HG02970 (cell line): ENCODE measurements around the gene TPRA1.

Experiments
- ATAC-seq: cut with Tn5 transposase; IDR thresholded peaks from one replicate; pipeline ENCODE4 v1.9.1; 2021; ENCODE audit warnings: mild to moderate bottlenecking, moderate library complexity, moderate number of reproducible peaks; ENCODE audit not compliant: unreplicated experiment, low FRiP score

Gene TPRA1

DNA sequence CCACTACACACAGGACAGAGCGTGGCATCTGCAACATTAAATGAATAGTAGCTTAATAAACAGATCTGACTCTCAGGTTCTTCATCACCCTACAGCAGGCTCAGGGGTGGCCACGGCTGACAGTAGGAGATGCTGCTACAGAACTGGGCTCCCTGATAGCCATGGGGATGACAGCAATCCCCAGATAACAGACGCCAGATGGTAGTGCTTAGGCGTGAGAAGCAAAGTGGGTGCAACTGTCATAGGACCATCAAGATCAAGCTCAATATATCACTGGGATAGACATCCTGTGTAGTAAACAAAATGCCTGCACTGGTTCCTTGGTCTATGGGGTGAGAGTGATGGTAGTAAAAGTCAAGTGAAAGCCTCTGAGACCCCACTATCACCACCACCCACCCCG lies 2.6 kb upstream of the TPRA1 start:
- no peak for ATAC-seq

DNA sequence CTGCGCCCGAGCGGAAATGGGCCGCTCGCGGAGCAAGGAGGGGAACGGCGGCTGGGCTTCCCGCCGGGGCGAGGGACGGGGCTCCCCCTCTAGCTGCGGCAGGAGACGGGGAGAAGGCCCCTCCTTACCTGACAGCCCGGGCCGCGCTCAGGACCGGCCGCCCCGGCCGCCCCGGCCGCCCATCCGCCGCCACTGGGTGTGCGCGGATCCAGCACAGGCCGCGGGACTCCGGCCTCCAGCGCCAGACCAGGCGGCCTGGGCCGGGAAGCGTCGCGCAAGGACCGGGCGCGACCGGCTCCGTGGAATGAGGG lies 296 bp downstream of the TPRA1 start:
- ATAC-seq, result peak; percentile 42

DNA sequence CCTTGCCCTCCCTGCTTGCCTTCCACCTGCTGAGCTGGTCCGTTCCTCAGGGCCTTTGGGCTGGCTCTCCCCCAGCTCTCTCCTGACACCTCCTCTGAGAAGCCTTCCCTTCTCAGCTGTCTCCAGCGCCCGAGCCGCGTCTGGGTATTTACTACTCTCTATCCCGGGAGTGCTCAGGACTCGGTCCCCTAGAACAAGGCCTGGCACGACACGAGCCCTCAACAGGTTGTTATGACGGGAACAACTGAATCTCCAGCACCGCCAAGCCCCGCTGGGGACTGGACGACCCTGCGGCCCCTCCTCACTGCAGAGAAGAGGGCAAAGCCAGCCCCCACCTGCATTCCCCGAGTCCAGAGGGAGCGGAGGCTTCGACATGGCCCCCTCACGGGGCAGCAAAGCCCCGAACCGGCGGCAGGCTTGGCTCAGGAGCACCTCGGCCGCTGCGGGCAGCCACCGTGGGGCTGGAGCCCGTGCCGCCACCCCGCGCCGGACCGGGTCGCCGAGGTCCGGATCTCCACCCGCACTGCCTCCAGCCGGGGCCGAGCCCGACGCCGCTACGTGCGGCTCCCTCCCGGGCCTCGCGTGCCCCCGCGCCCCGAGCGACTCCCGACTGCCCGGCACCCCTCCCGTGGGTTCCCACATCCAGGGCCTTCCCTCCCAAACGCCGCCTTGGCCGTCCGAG lies 792 bp downstream of the TPRA1 start:
- peak; percentile 12 for ATAC-seq

DNA sequence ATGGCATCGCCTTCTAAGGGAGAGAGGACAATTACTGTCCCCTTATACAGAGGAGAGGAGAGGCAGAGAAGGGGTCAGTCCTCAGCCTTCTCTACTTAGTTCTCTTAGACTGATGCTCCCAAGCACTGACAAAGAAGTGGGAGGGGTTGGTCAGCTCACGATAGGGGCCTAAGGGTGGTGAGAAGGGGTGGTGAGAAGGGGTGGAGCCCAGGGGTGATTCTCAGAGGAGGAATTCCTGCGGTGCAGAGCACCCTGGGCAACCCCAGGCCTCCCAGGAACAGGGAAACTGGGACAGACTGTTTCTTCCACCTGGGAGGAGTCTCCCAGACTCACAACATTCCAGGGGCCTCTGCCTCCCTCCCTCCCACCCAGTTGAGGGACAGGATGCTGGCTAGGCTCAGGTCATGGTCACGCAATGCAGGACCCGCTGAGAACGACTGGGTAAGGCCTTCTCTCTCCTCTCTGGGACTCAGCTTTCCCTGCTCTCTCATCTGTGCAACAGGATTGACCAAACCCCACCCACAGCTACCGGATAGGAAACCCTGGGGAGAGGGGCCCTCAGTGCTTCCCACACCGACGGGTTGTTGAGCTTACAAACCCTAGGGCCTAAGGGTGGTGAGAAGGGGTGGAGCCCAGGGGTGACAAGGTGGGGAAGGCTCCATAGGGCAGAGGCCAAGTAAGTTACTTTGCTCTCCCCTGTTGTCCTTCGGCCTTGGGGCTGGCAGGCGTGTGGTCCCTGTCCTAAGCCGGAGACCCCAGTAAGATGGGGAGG lies 1.5 kb downstream of the TPRA1 start:
- ATAC-seq, result no peak

DNA sequence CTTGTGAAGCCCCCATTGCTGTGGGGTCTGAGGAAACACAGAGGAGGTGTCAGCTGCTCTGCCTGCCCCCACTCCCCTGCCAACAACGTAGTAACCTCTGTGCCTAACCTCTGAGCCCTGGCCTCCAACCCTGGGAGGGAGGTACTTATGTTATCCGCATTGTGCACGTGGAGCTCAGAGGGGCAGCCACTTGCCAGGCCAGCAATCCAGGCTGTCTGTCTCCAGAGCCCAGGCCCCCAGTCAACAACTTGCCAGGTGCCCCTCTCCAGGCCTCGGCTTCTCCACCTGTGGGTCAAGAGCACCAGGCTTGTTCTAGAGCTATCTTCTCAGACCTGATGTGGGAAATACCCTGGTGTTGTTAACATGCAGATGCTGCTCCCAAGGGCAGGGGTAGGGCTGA lies 2.7 kb downstream of the TPRA1 start:
- ATAC-seq, result no peak

DNA sequence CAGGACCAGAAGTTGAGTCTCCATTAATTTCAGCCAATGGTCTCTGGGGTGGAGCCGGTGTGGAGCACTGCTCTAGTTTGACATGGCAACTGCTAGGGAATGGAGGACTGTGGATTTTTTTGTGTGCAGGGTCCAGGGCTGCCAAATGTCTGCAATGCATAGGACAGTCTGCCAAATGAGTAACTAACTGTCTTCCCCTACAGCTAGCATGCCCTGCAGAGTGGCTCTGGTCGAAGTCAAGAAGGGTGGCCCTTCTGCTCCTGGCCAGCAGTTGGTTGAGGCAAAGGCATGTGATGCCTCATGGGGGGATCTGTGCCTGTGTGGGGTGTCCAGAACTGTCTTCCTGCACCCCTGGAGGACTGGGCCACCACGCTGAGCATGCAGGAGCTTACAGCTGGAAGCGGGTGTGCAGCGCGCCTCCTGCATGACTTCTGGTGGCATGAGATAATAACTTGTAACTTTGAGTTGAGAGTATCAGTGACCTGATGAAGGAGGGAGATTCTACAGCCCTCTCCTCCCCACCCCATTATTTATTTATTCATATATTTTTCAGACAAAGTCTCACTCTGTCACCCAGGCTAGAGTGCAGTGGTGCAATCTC lies 4.6 kb downstream of the TPRA1 start:
- ATAC-seq, result no peak

DNA sequence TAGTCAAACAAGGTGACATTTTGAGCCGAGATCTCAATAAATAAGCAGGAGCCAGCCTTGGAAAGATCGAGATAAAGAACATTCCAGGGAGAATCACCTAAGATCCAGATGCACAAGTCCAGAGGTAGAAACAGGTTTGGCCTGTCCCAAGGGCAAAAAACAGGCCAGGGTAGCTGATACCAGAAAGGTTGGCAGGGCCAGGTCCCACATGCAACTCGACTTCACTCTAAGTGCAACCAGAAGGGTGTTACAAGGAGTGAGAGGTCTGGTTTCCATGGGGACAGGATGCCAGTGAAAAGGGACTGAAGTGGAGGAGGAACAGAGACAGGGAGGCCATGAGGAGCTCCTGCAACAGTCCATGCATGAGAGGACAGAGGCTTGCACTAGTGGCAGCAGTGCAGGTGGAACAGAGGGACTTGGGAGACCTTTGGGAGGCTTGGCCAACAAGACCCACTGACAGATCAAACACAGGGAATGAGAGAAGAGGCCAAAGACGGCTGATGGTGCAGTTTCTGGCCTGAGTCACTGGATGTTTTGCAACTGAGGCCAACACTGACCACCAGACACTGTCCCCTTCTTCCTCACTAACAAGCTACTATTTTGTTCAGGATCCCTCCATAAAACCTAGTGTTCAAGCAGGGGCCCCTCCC lies 5.2 kb downstream of the TPRA1 start:
- ATAC-seq, result no peak

DNA sequence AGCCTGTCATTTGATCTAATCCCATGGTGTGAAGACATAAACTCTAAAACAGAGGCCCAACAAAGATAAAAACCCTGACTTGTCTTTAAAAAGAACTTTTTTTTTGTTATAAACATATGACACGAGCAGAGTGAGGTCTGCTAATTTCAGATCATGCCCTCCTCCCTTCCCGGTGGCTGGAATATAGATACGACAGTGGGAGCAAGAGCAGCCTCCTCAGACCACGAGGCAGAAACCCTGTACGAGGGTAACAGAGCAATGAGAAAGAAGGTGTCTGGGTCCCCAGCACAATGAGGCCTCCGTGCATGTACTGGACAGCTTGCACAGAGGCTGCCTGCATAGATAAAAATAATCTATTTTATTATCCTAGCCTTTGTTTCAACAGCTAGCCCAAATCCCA lies 5.8 kb downstream of the TPRA1 start:
- ATAC-seq, result no peak

DNA sequence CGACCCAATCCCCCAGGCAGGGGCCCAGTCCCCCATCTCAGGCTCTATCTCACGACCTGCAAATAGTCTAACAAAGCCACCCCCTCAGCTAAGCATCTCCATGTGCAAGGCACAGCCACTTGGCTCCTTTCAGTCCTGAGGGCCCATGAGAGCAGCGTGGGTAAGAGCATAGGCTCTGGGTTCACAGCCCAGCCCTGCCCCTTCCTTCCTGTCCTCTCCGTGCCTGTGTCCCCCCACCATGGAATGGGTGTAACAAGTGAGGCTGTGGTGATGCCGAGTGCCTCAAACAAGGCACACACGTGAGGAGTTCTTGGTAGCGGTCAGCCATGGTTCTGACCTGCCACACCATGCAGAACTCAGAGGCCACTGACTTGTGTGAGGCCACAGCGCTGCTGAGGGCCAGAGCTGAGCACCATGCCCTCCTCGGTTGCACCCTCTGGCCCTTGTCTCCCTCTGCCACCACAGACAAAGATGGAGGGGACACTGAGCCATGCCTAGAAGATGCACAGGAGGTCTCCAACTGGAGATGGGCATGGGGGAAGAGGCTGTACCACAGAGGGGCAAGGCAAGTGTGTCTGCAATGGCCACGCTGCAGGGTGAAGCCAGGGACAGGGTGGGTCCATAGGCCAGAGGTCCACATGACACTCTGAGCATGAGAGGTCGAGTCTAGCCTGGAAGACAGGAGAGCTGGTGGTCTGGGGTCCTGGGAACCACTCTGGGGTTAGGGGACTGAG lies 10.0 kb downstream of the TPRA1 start:
- ATAC-seq, result no peak

DNA sequence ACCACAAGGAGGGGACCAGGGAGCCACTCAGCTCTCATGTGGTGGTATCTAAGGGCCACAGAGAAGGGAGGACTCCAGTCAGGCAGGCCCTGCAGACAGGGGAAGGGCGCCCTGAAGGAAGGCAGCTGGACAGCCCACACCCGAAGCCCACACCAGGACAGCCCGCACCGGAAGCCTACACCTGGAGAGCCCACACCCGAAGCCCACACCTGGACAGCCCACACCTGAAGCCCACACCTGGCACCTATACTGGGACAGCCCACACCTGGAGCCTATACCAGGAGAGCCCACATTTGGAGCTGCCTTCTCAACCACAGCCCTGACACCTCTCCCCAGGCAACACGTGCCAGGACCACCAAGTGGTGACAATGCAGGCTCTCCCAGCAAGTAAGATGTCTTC lies 11.7 kb downstream of the TPRA1 start:
- no peak for ATAC-seq

DNA sequence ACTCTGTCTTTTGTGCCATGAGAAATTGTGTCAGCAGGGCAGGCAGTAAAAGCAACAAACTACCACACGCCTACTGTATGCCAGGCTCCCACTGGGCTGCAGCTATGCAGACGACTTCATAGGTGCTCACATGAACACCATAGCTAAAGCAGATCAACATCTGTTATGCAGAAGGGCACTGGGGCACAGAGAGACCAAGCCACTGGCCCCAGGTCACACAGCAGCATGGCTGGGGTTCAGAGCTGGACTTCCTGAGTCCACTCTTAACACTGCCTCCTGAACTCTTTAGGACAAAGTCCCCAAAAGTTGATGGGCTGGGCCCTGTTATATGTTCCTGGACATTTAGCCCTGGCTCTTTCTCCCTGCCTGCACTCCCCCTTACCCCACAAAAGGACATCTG lies 12.4 kb downstream of the TPRA1 start:
- no peak for ATAC-seq

DNA sequence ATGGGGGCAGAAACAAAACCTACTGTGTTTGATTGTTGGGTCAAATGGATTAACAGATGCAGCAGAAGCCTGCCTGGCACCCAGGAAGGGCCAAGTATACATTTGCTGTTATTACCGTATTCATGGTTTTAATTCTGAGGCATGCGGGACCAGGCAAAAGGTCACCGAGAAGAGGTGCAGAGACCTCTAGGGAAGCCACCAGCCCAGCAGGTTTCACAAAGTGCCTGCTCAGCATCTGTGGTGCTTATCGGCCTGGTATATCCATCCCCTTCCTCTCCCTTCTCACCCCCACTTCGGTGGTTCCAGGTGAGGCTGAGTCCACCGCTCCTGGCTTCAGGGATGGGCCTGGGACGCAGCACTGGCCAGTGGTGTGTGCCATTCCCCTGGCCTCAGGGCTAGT lies 13.1 kb downstream of the TPRA1 start:
- no peak for ATAC-seq

DNA sequence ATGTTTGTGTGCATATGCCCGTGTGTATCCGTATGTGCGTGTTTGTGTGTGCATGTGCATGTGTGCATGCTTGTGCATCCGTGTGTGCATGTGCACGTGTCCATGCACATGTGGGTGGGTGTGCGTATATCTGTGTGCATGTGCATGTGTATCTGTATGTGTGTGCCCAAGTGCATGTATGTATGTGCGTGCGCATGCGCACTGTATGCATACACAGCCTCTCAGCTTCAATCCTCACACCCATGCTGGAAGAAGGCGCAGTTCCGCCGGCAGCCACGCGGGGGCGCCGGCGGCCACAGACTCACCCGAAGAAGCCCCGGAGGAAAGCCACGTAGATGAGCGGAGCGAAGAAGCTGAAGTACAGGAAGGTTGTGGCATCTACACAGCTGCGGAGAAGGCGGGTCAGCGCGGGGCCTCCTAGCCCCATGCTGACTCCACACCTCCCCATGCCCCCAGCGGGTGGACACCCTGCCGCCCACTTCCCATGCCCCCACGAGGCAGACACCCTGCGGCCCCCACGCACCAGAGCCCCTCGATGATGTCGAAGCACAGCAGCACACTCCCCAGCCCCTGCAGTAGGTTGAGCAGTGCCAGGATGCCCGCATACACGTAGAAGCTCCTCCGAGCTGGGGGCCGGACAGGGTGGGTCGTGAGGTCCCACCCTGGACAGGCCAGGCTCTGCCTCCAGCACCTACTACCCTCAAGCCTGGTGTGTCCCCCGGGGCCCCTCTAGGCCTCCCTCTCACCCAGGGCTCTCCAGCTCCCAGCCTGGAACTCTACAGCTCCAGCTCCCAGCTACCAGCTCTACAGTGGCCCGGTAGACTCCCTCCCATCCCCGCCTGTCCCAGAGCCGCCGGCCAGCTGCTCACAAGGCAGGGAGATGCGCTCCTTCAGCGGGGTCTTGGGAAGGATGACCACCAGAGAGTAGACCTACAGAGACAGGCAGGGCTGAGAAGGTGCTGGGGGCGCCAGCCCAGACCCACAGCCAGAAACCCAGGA lies 15.4 kb downstream of the TPRA1 start:
- peak; percentile 78 for ATAC-seq

DNA sequence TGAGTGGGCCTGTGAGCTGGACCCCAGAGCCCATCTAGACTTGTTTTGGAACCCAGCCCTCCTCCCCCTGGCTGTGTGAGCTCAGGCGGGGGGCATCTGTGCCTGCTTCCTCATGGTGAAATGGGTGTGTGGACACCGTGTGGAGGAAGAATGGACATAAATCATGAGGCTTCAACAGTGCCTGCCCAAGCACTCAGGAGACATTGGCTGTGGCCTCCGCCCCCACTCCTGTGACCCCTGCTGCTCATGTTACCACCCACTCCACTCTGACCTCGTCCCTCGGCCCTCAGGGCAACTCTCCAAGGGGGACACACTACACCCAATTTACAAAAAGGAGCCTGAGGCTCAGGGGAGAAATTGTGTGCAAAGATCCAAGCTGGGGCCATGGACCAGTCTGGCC lies 16.6 kb downstream of the TPRA1 start:
- ATAC-seq, result no peak

DNA sequence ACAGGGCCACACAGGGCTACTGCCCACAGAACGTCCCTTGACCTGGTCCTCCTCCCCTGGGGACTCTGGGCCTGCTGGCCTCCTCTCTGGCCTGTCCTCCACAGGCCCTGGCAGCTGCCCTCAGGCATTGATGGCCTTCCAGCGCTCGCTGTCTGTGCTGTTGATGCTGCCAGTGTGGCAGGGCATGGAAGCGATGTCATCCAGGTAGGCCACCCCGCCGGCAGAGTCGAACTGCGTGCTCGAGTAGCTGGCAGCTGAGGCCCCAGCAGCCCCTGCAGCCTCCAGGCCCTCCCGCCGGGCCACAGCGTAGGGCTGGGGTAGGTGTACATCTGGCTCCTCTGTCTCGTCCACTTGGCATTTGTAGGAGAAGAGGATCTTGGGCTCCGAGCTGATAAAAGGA lies 17.1 kb downstream of the TPRA1 start:
- no peak for ATAC-seq

DNA sequence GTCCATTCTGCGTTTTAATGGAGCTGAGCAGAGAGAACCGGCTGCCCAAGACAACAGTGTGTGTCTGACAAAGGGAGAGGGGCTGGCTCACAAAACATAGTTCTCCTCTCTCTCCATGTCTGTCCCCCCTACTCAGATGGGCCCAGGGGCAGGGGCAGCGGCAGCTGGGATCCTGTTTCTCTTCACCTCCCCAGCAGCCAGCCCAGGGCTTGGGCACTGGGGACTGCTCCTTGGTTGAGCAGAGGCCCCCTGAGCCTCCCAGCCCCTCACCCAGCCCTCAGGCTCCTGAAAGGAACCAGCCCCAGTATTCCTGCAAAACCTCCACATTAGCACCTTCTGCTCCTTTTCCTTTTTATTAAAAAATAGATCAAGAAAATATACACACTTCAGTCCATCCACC lies 17.8 kb downstream of the TPRA1 start:
- ATAC-seq, result no peak

DNA sequence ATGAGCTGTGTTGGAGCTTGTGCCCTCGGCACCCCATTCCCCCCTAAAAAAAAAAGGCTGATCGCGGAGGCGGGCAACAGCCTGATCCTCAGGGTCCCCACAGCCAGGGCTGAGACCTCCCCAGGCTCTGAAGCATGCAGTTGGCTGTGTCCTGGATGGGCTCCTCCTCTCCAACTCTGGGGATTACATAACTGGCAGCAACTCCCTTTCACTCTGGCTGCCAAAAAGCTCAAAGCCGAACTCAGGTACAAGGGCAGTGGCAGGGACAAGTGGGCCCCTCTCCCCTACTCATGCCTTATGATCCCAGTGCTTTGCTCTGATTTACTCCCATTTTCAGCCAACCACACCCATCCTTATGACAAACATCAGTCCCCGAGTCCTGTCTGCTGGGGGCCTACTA lies 18.3 kb downstream of the TPRA1 start:
- ATAC-seq, result no peak

DNA sequence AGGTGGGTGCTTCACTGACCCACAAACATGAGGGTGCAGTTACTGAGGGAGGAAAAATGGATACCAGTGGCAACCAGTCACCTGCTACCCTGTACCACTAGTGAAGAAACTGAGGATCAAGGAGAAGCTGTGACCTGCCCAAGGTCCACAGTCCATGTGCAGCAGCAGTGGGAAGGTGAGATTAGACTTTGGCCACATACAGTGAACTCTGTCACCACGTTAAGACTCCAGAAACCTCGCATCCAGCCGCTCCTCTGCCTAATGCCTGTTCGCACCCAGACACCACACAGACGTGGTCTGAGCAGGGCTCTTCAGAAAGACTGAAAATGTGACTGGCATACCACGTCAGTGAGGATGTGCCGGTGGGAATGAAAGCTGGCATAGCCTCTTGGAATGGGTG lies 20.0 kb downstream of the TPRA1 start:
- no peak for ATAC-seq

DNA sequence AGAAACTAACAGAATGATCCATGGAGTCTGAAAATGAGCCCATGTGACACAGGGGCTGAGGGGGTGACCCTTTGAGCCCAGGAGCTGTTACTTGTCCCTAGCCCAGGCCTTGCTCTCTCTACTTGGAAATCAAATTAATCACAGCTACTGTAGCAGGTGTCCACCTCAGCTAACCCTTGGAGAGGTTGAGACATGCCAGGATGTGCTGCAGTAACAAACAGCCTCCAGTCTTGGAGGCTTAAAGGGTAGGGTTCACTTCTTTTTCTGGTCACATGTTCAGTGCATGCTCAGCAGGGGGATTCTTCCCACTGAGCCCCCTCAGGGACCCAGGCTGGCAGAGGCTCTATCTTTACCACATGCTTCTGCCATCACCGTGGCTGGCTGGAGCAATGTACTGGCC lies 21.4 kb downstream of the TPRA1 start:
- no peak for ATAC-seq

DNA sequence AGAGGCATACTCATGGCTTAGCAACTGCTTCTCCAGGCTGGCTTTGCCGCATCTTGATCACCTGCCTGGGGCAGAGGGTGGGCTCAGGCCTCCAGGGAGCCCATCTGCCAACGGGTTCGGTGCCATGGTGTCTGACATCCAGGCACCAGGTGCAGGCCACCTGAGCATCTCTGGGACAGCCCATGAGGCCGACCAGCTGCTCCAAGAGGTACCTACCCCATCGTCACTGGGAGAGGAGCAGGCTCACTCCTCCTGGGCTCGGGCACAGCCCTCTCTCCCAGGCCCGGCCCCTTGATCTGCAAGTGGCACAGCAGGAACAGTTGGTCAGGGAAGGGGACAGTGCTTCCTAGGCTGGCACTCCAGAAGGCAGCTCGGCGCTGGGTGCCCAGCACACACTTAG lies 21.9 kb downstream of the TPRA1 start:
- no peak for ATAC-seq
